H9 (cell line): ENCODE results near the gene BMP8A. TPM values are rescaled to one million over a fixed set of nuclear protein-coding genes. Genes with fewer than 3 reads are reported as not detected.

Experiments used
- DNase-seq: peaks from one replicate; pipeline ENCODE4 v3.0.0-alpha.2; 2017
- H2AFZ ChIP-seq: one replicate; pipeline ENCODE4 v1.6.1; 2013; ENCODE audit warnings: mild to moderate bottlenecking, low read length, control low read depth, moderate library complexity
- H2AK5ac ChIP-seq: 2 replicates; pipeline ENCODE4 v1.6.1; 2013; ENCODE audit warnings: low read length, control low read depth, mixed read lengths; ENCODE audit not compliant: insufficient read length
- H2BK120ac ChIP-seq: one replicate; pipeline ENCODE4 v1.6.1; 2013; ENCODE audit warnings: low read depth, mild to moderate bottlenecking, low read length, control low read depth, inconsistent platforms; ENCODE audit not compliant: poor library complexity, severe bottlenecking
- H2BK12ac ChIP-seq: 2 replicates; pipeline ENCODE4 v1.6.1; 2013; ENCODE audit warnings: low read length, control low read depth, mixed read lengths, low read depth; ENCODE audit not compliant: insufficient read length
- H2BK15ac ChIP-seq: 2 replicates; pipeline ENCODE4 v1.6.1; 2013; ENCODE audit warnings: low read depth, low read length, control low read depth
- H2BK20ac ChIP-seq: one replicate; pipeline ENCODE4 v1.6.1; 2013; ENCODE audit warnings: low read depth, mild to moderate bottlenecking, low read length, control low read depth, inconsistent platforms; ENCODE audit not compliant: poor library complexity, severe bottlenecking
- H2BK5ac ChIP-seq: 2 replicates; pipeline ENCODE4 v1.6.1; 2013; ENCODE audit warnings: low read length, control low read depth, mixed read lengths; ENCODE audit not compliant: insufficient read length
- H3K14ac ChIP-seq: 2 replicates; pipeline ENCODE4 v1.6.1; 2013; ENCODE audit warnings: low read length, control low read depth; ENCODE audit not compliant: insufficient read depth
- H3K18ac ChIP-seq: 2 replicates; pipeline ENCODE4 v1.6.1; 2013; ENCODE audit warnings: low read depth, mild to moderate bottlenecking, mixed read lengths, low read length, control low read depth; ENCODE audit not compliant: insufficient read length
- H3K23ac ChIP-seq: 2 replicates; pipeline ENCODE4 v1.6.1; 2013; ENCODE audit warnings: low read length, control low read depth, mixed read lengths, low read depth; ENCODE audit not compliant: insufficient read length
- H3K23me2 ChIP-seq: 2 replicates; pipeline ENCODE4 v1.6.1; 2013; ENCODE audit warnings: low read depth, mild to moderate bottlenecking, mixed read lengths, low read length, control low read depth; ENCODE audit not compliant: insufficient read length, poor library complexity, severe bottlenecking
- H3K27ac ChIP-seq: 2 replicates; pipeline ENCODE4 v1.5.1; 2013; ENCODE audit warnings: low read length, control low read depth, mixed read lengths, low read depth; ENCODE audit not compliant: insufficient read length
- H3K27me3 ChIP-seq: 2 replicates; pipeline ENCODE4 v1.6.1; 2013; ENCODE audit warnings: low read length, control low read depth, inconsistent platforms; ENCODE audit not compliant: insufficient read depth
- H3K4ac ChIP-seq: 2 replicates; pipeline ENCODE4 v1.6.1; 2013; ENCODE audit warnings: low read depth, mild to moderate bottlenecking, control low read depth, inconsistent platforms, low read length, moderate library complexity
- H3K4me1 ChIP-seq: 2 replicates; pipeline ENCODE4 v1.6.1; 2013; ENCODE audit warnings: low read length, control low read depth, inconsistent platforms; ENCODE audit not compliant: insufficient read depth
- H3K4me2 ChIP-seq: 2 replicates; pipeline ENCODE4 v1.6.1; 2013; ENCODE audit warnings: low read length, control low read depth, mixed read lengths; ENCODE audit not compliant: insufficient read length, insufficient read depth
- H3K56ac ChIP-seq: 2 replicates; pipeline ENCODE4 v1.6.1; 2013; ENCODE audit warnings: low read depth, mild to moderate bottlenecking, mixed read lengths, low read length, control low read depth; ENCODE audit not compliant: insufficient read length
- H3K79me1 ChIP-seq: 2 replicates; pipeline ENCODE4 v1.6.1; 2013; ENCODE audit warnings: low read depth, mild to moderate bottlenecking, moderate library complexity, low read length, control low read depth, inconsistent platforms; ENCODE audit not compliant: insufficient read depth, poor library complexity, severe bottlenecking
- H3K79me2 ChIP-seq: 2 replicates; pipeline ENCODE4 v1.6.1; 2013; ENCODE audit warnings: low read length, control low read depth, inconsistent platforms; ENCODE audit not compliant: insufficient read depth
- H3K9ac ChIP-seq: 2 replicates; pipeline ENCODE4 v1.6.1; 2013; ENCODE audit warnings: low read length, control low read depth, mixed read lengths; ENCODE audit not compliant: insufficient read length; ENCODE audit errors: extremely low read depth
- H3K9me3 ChIP-seq: one replicate; pipeline ENCODE4 v1.6.1; 2013; ENCODE audit warnings: low read depth, low read length, inconsistent platforms; ENCODE audit not compliant: control insufficient read depth
- H3T11ph ChIP-seq: one replicate; pipeline ENCODE4 v1.6.1; 2013; ENCODE audit warnings: mild to moderate bottlenecking, low read length, control low read depth, inconsistent platforms
- H4K20me1 ChIP-seq: one replicate; pipeline ENCODE4 v1.6.1; 2013; ENCODE audit not compliant: control insufficient read depth, insufficient read length, insufficient read depth
- H4K5ac ChIP-seq: 2 replicates; pipeline ENCODE4 v1.6.1; 2013; ENCODE audit warnings: low read depth, mild to moderate bottlenecking, mixed read lengths, low read length, control low read depth; ENCODE audit not compliant: insufficient read length
- H4K8ac ChIP-seq: replicated peaks from 2 replicates; pipeline ENCODE4 v1.6.1; 2013; ENCODE audit warnings: low read length, control low read depth, mixed read lengths, low read depth; ENCODE audit not compliant: insufficient read length
- H4K91ac ChIP-seq: 2 replicates; pipeline ENCODE4 v1.6.1; 2013; ENCODE audit warnings: low read depth, mild to moderate bottlenecking, moderate library complexity, mixed read lengths, low read length, control low read depth; ENCODE audit not compliant: insufficient read length
- H3K27ac Mint-ChIP-seq, 3 experiments: 2 replicates in 2 of 3; 3 replicates in 1 of 3; pipeline ENCODE4 v1.8.0; 2020 to 2021; ENCODE audit warnings: mixed read lengths in 3 of 3, mild to moderate bottlenecking in 1 of 3, moderate library complexity in 1 of 3
- H3K27me3 Mint-ChIP-seq: 2 replicates; pipeline ENCODE4 v1.8.0; 2021; ENCODE audit warnings: low read depth, mild to moderate bottlenecking, moderate library complexity, mixed read lengths
- H3K36me3 Mint-ChIP-seq, 3 experiments: 2 replicates in 2 of 3; 3 replicates in 1 of 3; pipeline ENCODE4 v1.8.0; 2020 to 2021; ENCODE audit warnings: low read depth in 3 of 3, mixed read lengths in 3 of 3; ENCODE audit not compliant: insufficient read depth in 1 of 3
- H3K4me1 Mint-ChIP-seq, 2 experiments: 2 replicates each; pipeline ENCODE4 v1.8.0; 2020; ENCODE audit warnings: mixed read lengths in 2 of 2
- H3K4me3 Mint-ChIP-seq, 2 experiments: 2 replicates in 1 of 2; 3 replicates in 1 of 2; pipeline ENCODE4 v1.8.0; 2020 to 2021; ENCODE audit warnings: mild to moderate bottlenecking in 2 of 2, mixed read lengths in 2 of 2, moderate library complexity in 1 of 2
- H3K9me3 Mint-ChIP-seq, 2 experiments: 2 replicates in 1 of 2; 3 replicates in 1 of 2; pipeline ENCODE4 v1.8.0; 2020; ENCODE audit warnings: mild to moderate bottlenecking in 2 of 2, mixed read lengths in 2 of 2, moderate library complexity in 1 of 2
- WGBS: extraction: QIAGEN DNeasy Blood & Tissue Kit; methylation state at CpG from one replicate; pipeline ENCODE4 v1.1.7; 2013; ENCODE audit warnings: missing lambda C conversion rate, low lambda C conversion rate, mixed read lengths; ENCODE audit not compliant: insufficient read length; ENCODE audit errors: extremely low coverage; 5-methylcytosine and 5-hydroxymethylcytosine counted together
- total RNA-seq: library from RNA; stranded (reverse); gene quantifications from 2 replicates; pipeline ENCODE4 v1.2.1, GENCODE V29; 2021
- TF ChIP-seq, protein P1 (sequence below): fragments of 200-600 bp; sonication (generic); conservative IDR thresholded peaks from 3 replicates; pipeline ENCODE4 v1.8.0; 2021; ENCODE audit warnings: antibody characterized with exemption, mild to moderate bottlenecking

The BMP8A gene
- total RNA-seq, 1 experiment from 2014 or later = 0.52 TPM

DNA sequence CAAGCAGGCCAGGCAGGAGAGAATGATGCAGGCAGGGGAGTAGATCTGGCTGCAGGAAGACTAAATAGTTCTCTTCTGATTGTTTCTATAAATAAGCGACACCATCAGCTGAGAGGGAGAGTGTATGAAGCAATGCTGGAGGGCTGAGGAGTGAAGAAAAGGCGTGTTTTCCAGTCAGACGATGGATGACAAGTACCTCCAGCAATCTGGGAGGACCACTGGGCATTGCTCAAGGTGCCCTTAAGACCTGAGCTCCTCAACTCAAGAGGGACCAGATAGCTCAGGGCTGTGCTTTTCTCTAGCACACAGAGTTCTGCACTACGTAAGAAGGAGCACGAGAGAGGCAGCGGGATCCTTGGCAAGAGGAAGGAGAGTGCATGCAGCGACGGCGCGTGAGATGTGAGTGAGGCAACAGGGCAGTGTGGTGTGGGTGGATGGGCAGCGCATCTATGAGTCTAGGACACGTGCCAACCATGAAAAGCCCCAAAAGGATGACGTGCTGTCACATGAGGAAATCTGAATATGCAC is 49.1 kb downstream of the BMP8A start:
- no peak overlapping the region for H3K27ac ChIP-seq
- H2AFZ ChIP-seq = no peak overlapping the region
- peaks cover 2 to 43% (median 15%) of the 10 kb centered on the region in 3 experiments; a peak in 4 of 7 replicates for H3K36me3 Mint-ChIP-seq
- H3K4me3 Mint-ChIP-seq = no peak overlapping the region
- H3K4ac ChIP-seq = no peak overlapping the region
- H3K23me2 ChIP-seq = no peaks in the 10 kb centered on the region
- no peak overlapping the region for H3T11ph ChIP-seq
- H3K79me1 ChIP-seq = no peaks in the 10 kb centered on the region
- no peak overlapping the region for H2BK15ac ChIP-seq
- no peak overlapping the region for H2AK5ac ChIP-seq
- no peak overlapping the region for H3K23ac ChIP-seq
- no peak overlapping the region for H3K4me2 ChIP-seq
- TF ChIP-seq, protein P1, sequence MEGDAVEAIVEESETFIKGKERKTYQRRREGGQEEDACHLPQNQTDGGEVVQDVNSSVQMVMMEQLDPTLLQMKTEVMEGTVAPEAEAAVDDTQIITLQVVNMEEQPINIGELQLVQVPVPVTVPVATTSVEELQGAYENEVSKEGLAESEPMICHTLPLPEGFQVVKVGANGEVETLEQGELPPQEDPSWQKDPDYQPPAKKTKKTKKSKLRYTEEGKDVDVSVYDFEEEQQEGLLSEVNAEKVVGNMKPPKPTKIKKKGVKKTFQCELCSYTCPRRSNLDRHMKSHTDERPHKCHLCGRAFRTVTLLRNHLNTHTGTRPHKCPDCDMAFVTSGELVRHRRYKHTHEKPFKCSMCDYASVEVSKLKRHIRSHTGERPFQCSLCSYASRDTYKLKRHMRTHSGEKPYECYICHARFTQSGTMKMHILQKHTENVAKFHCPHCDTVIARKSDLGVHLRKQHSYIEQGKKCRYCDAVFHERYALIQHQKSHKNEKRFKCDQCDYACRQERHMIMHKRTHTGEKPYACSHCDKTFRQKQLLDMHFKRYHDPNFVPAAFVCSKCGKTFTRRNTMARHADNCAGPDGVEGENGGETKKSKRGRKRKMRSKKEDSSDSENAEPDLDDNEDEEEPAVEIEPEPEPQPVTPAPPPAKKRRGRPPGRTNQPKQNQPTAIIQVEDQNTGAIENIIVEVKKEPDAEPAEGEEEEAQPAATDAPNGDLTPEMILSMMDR = no peak
- H3K27ac Mint-ChIP-seq = no peak overlapping the region
- H3K4me1 Mint-ChIP-seq = no peaks in the 10 kb centered on the region
- no peaks in the 10 kb centered on the region for H3K9me3 ChIP-seq
- no peaks in the 10 kb centered on the region for H3K27me3 ChIP-seq
- H2BK20ac ChIP-seq = no peak overlapping the region
- no peaks in the 10 kb centered on the region for H4K20me1 ChIP-seq
- WGBS = no CpG with 5 or more reads among the region's 13 CpGs
- no peak overlapping the region for H3K9ac ChIP-seq
- no peak overlapping the region for H2BK5ac ChIP-seq
- no peaks in the 10 kb centered on the region for H3K79me2 ChIP-seq
- no peaks in the 10 kb centered on the region for H3K27me3 Mint-ChIP-seq
- no peak overlapping the region for H4K8ac ChIP-seq
- no peak overlapping the region for H3K18ac ChIP-seq
- H4K91ac ChIP-seq = no peak overlapping the region
- H3K56ac ChIP-seq = no peak overlapping the region
- no peak overlapping the region for H2BK120ac ChIP-seq
- H3K4me1 ChIP-seq = no peaks in the 10 kb centered on the region
- H2BK12ac ChIP-seq = no peak overlapping the region
- no peak overlapping the region for H3K14ac ChIP-seq
- no peak for DNase-seq
- no peaks in the 10 kb centered on the region for H3K9me3 Mint-ChIP-seq
- H4K5ac ChIP-seq = no peak overlapping the region
